Caco-2 (cell line): ENCODE results near the gene TRIM17. TPM values are rescaled to one million over a fixed set of nuclear protein-coding genes. Genes with fewer than 3 reads are reported as not detected.
A peak's percentile ranks its signal among the peaks of the same experiment; 100 is the strongest.

Source experiments
- BruUV-seq: library from RNA; stranded (reverse); fragments of 400-500 nt; replicated peaks from 2 replicates; lab custom pipeline; 2021; lab: Mats Ljungman, UMichigan
- CTCF ChIA-PET: fragments of 300-600 bp; sonication (Branson Sonifier 250); formaldehyde crosslinking; loops from one replicate; lab custom pipeline; 2022; ENCODE audit warnings: antibody characterized with exemption; lab: Charles Lee
- POLR2A ChIA-PET: fragments of 300-600 bp; sonication (Branson Sonifier 250); formaldehyde crosslinking; loops from one replicate; lab custom pipeline; 2022; ENCODE audit warnings: antibody characterized with exemption; lab: Charles Lee
- DNase-seq, 2 experiments: peaks; one replicate each; pipeline versions ENCODE4 v3.0.0 to v3.0.0-alpha.2; 2020 to 2022
- H3K27me3 ChIP-seq: replicated peaks from 2 replicates; pipeline ENCODE4 v1.6.0; 2011; ENCODE audit warnings: low read length; ENCODE audit not compliant: control insufficient read depth, insufficient read depth
- H3K36me3 ChIP-seq: 2 replicates; pipeline ENCODE4 v1.5.1; 2011; ENCODE audit warnings: low read length; ENCODE audit not compliant: control insufficient read depth, insufficient read depth
- H3K4me1 ChIP-seq: fragments of 250-450 bp; sonication (Bioruptor Pico); 2 replicates; pipeline ENCODE4 v1.5.1; 2020; ENCODE audit warnings: mild to moderate bottlenecking
- H3K4me3 ChIP-seq: 2 replicates; pipeline ENCODE4 v1.5.1; 2011; ENCODE audit warnings: low read depth, mild to moderate bottlenecking, control low read depth, low read length
- H3K9me3 ChIP-seq: fragments of 250-450 bp; sonication (Bioruptor Pico); 2 replicates; pipeline ENCODE4 v1.5.1; 2020; ENCODE audit warnings: mild to moderate bottlenecking, moderate library complexity
- H3K27ac Mint-ChIP-seq: one replicate; pipeline ENCODE4 v1.8.0; 2022; ENCODE audit warnings: mixed read lengths; ENCODE audit not compliant: unreplicated experiment
- H3K27me3 Mint-ChIP-seq: one replicate; pipeline ENCODE4 v1.8.0; 2022; ENCODE audit warnings: mixed read lengths; ENCODE audit not compliant: insufficient read depth, unreplicated experiment
- H3K36me3 Mint-ChIP-seq: one replicate; pipeline ENCODE4 v1.8.0; 2022; ENCODE audit warnings: mild to moderate bottlenecking, mixed read lengths; ENCODE audit not compliant: insufficient read depth, unreplicated experiment
- H3K4me1 Mint-ChIP-seq: one replicate; pipeline ENCODE4 v1.8.0; 2022; ENCODE audit warnings: low read depth, mixed read lengths; ENCODE audit not compliant: unreplicated experiment
- H3K4me3 Mint-ChIP-seq: one replicate; pipeline ENCODE4 v1.8.0; 2022; ENCODE audit warnings: mild to moderate bottlenecking, moderate library complexity, mixed read lengths; ENCODE audit not compliant: unreplicated experiment
- H3K9me3 Mint-ChIP-seq: one replicate; pipeline ENCODE4 v1.8.0; 2022; ENCODE audit warnings: mixed read lengths; ENCODE audit not compliant: unreplicated experiment
- CTCF ChIP-seq, 2 experiments: fragments of 200-600 bp in 1 of 2; IDR thresholded peaks; 1 replicate in 1 of 2; 2 replicates in 1 of 2; pipeline versions ENCODE4 v1.5.1 to v1.8.0; 2011 to 2022; ENCODE audit warnings: antibody characterized with exemption in 1 of 2, control low read depth in 1 of 2, inconsistent platforms in 1 of 2, low read depth in 1 of 2, low read length in 1 of 2, mild to moderate bottlenecking in 1 of 2, moderate library complexity in 1 of 2; ENCODE audit not compliant: insufficient read depth in 1 of 2, severe bottlenecking in 1 of 2, unreplicated experiment in 1 of 2
- intact Hi-C: fragments of 100-400 bp; cut with micrococcal nuclease; formaldehyde crosslinking; loops from one replicate; pipeline ENCODE4 v1.10.0; 2022; ENCODE audit not compliant: unreplicated experiment
- total RNA-seq: library from RNA; stranded (reverse); gene quantifications from 2 replicates; pipeline ENCODE4 v1.2.3, GENCODE V29; 2022

TRIM17 gene
- total RNA-seq, 1 experiment from 2014 or later: 4.0 TPM

- H3K9me3 ChIP-seq: no peaks in the 10 kb centered on the region
- ChIA-PET POLR2A (no interaction called here), CTCF (no interaction called here)
- Mint-ChIP-seq H3K27ac (no peak overlapping the region), H3K9me3 (no peaks in the 10 kb centered on the region), H3K4me1 (peaks cover 12% of the 10 kb centered on the region), H3K36me3 (peaks cover 79% of the 10 kb centered on the region), H3K27me3 (no peaks in the 10 kb centered on the region), H3K4me3 (no peak overlapping the region)
- no peak for DNase-seq
- peaks cover 6% of the 10 kb centered on the region for H3K36me3 ChIP-seq
- no peak for TF ChIP-seq CTCF (IDR thresholded peaks at IDR 0.05; ENCODE audit: insufficient read depth in 1 of 2, low read depth in 1 of 2, low read length in 1 of 2, severe bottlenecking in 1 of 2, unreplicated experiment in 1 of 2)
- BruUV-seq: no TSS peak
- peaks cover 7% of the 10 kb centered on the region for H3K4me1 ChIP-seq
- H3K27me3 ChIP-seq: no peaks in the 10 kb centered on the region
- intact Hi-C loops: no loop called here
- H3K4me3 ChIP-seq: no peak overlapping the region
Observed at GRCh38 chr1:228399531-228400236, 17.0 kb downstream of the TRIM17 start.

DNA sequence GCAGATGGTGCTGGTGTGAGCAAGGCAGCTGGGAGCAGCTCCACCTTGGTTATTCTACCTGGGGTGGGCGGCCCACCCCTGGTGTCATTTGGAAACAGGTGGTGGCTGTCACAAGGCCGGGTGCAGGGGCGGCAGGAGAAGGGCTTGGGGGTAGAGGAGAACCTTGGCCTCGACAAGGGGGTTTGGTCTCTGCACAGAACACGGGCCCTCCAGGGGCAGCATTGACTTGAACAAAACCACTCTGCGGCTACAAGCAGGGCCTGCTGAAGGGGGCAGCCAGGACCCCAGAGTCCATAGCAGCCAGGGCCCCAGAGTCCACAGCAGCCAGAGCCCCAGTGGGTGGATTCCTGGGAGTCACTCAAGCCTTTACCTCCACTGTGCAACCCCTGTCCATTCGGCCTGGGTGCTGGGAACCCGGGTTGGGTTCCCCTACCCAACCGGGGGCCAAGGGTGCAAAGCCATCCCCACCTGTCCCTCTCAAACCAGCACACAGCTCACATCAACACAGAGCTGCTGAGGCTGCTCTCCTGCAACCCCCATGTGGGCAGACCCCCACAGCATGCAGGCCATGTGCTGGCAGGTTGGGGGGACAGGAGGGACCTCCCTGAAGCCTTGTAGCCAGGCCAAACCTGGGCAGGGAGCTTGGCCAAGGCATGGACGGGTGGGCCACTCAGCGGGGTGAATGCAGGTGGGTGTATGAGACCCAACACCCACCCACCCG is 17.8 kb downstream of the TRIM17 start:
- Mint-ChIP-seq H3K27ac (no peak overlapping the region), H3K4me1 (peaks cover 7% of the 10 kb centered on the region), H3K36me3 (peaks cover 79% of the 10 kb centered on the region), H3K27me3 (no peaks in the 10 kb centered on the region), H3K4me3 (no peak overlapping the region), H3K9me3 (no peaks in the 10 kb centered on the region)
- peaks cover 1% of the 10 kb centered on the region; the same call in 1 of the 2 replicates for H3K36me3 ChIP-seq
- intact Hi-C loops: no loop called here
- CTCF ChIA-PET: no interaction called here
- DNase-seq: peak in 1 of 2 experiments; percentile 25
- POLR2A ChIA-PET: interaction anchor here (0.5 to 0.6 kb wide), 2 partner anchors 8 to 128 kb away, joined by 3 read pairs; partner anchors contain the start of gene TRIM11
- BruUV-seq: no TSS peak
- no peak overlapping the region for H3K4me3 ChIP-seq
- no peaks in the 10 kb centered on the region for H3K9me3 ChIP-seq
- H3K27me3 ChIP-seq: no peaks in the 10 kb centered on the region
- H3K4me1 ChIP-seq: no peaks in the 10 kb centered on the region
- no peak for TF ChIP-seq CTCF (IDR thresholded peaks at IDR 0.05; ENCODE audit: insufficient read depth in 1 of 2, low read depth in 1 of 2, low read length in 1 of 2, severe bottlenecking in 1 of 2, unreplicated experiment in 1 of 2)

DNA sequence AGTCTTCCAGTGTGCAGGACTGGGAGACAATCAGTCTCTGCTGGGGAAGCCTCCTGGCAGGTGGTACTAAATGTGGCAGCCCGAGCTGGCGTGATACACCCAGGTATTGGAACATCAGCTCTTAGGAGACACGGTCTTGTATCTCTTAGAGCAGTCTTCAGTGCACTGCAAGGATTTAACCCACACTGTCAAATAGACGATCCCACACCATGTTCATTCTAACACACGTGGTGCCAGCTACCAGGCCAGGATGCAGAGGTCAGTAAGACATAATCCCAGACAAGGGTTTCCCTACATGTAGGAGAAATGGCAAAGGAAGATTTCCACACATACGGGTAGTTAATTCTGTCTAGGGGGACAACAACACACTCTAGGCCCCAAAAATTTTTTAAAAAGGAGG is 18.7 kb downstream of the TRIM17 start:
- TF ChIP-seq CTCF (IDR thresholded peaks at IDR 0.05; ENCODE audit: insufficient read depth in 1 of 2, low read depth in 1 of 2, low read length in 1 of 2, severe bottlenecking in 1 of 2, unreplicated experiment in 1 of 2): no peak
- Mint-ChIP-seq H3K4me3 (no peak overlapping the region), H3K36me3 (peaks cover 77% of the 10 kb centered on the region), H3K9me3 (no peaks in the 10 kb centered on the region), H3K27me3 (no peaks in the 10 kb centered on the region), H3K4me1 (no peaks in the 10 kb centered on the region), H3K27ac (no peak overlapping the region)
- intact Hi-C loops: no loop called here
- ChIA-PET CTCF (no interaction called here), POLR2A (interaction anchor here (0.6 kb wide), 1 partner anchor 9 kb away, joined by 3 read pairs; the partner anchor contains the start of gene TRIM11)
- DNase-seq: no peak
- Histone ChIP-seq H3K4me3 (no peak overlapping the region), H3K4me1 (no peaks in the 10 kb centered on the region), H3K27me3 (no peaks in the 10 kb centered on the region), H3K36me3 (peaks cover under 1% of the 10 kb centered on the region; the same call in 1 of the 2 replicates), H3K9me3 (no peaks in the 10 kb centered on the region)
- BruUV-seq: no TSS peak
